ENCODE results near the gene ITGB3BP.
"Not testable (repeated sequence)": the region's sequence is repeated elsewhere in the genome, so short reads cannot be mapped to it uniquely, and the experiment has no call there.

Gene ITGB3BP, protein sequence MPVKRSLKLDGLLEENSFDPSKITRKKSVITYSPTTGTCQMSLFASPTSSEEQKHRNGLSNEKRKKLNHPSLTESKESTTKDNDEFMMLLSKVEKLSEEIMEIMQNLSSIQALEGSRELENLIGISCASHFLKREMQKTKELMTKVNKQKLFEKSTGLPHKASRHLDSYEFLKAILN

DNA sequence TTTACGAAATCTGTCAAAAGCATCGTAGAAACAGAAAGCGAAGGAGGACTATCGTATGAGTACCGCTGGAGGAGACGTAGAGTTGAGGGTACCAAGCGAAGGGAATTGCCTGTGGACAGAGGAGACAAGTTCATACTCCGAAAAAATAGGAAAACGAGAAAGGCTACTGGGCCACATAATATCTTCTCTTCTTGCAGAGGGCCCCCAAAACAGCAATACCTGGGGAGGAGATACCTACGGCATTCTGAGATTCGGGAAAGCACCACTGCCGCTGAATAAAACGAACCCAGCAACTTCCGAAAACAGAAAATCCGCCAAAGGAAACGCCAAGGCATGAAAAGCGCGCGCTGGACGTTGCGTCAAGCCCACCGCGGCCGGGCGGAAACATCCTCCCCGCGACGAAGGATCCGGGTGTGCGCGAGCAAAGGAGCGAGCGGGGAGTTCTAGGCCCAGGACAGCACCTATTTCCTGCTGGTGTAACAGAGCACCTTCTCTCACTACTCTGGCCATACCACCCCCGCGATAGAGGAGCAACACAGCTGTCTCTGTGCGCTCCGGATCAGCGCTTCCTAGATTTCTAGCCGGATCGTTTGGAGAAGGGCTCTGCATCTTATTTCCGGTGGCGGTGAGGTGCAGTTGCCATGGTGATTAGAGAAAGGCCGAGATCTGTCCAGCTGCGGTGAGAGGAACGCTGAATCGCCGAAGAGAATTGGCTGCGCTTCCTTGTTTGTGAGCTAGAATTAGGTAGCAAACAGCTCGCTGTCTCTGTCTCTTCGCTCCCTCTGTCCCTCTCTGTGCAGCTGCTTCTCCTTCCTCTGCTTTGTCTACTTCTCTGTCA, at the start of gene ITGB3BP, which contains the start of gene EFCAB7:
TSS of gene ITGB3BP (minus strand) at position 335 of the 838 bp plus-strand sequence. CDS start at position 243, 92 bp downstream.
TSS of gene EFCAB7 (plus strand) at position 635 of the 838 bp plus-strand sequence. CDS start 2,048 bp downstream, outside the sequence.
- DNase-seq: peak; percentile 93

DNA sequence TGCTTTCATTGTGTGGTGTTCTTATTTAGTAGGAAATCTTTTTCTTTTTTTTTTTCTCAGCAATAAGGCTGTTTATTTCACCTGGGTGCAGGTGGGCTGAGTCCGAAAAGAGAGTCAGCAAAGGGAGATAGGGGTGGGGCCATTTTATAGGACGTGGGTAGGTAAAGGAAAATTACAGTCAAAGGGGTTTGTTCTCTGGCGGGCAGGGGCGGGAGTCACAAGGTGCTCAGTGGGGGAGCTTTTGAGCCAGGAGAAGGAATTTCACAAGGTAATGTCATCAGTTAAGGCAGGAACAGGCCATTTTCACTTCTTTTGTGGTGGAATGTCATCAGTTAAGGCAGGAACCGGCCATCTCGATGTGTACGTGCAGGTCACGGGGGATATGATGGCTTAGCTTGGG, 49.7 kb upstream of the ITGB3BP start:
- DNase-seq: not testable (repeated sequence)

DNA sequence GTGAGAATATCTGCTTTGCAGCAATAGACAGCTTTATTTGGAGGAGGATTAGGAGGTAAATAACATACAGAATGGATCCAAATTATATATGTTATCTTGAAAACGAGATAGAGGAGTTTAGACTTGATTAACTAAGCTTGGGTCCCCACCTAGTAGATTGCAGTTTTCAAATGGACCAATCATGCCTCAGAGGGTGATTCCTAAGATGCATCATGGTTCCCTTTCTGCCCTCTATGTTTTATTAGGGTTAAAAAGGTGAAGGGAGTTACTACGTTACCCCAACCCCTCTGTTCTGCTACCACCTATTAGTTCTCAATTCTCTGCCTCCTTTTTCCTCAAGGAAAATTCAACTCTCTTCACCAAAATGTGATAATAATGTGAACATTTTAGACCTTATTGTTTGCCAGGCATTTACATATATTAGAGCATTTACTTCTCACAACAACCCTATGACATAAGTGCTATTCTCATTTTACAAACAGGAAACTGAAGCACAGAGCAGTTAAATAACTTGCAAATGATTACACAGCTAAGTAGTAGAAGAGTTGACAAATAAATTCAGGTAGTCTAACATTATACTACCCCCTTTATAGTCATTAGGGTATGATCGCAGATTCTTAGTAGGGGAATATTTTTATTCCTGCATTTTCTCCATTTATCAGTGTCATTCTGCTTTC, 46.8 kb upstream of the ITGB3BP start:
- DNase-seq: no peak

DNA sequence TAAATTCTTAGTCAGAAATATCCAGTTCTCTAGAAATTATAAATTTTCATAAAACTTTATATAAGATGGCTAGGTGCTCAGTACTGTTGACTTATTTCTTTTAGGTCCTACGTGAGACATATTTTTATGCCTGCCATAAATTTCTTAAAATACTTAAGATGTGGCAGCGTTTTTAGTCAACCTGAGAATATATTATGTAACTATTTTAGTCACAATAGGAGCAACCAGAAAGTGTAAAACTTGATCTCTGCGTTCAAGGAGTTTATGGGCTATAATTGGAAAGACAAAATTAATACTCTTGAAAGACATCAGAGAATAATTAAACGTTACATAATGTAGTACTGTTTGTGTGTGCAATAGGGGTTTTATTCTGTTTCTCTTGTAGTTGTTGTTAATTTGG, 46.0 kb upstream of the ITGB3BP start:
- no peak for DNase-seq

DNA sequence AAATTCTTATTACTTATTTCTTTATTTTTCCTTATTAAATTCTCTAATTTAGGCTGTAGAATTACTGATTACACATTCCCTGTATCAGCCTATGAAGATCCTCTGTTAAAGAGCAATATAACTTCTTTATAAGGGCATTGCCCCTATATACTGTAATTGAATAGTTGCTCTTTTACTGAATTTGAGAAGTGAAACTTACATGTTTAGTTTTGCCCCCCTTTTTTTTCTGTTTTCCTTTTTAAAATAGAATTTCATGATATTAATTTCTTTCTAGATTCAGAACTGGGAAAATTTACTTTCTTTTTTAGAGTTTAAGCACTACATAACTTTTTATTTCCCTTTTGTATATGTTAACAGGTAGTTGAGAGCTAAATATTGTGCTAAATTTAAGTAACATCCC, 40.7 kb upstream of the ITGB3BP start:
- no peak for DNase-seq

DNA sequence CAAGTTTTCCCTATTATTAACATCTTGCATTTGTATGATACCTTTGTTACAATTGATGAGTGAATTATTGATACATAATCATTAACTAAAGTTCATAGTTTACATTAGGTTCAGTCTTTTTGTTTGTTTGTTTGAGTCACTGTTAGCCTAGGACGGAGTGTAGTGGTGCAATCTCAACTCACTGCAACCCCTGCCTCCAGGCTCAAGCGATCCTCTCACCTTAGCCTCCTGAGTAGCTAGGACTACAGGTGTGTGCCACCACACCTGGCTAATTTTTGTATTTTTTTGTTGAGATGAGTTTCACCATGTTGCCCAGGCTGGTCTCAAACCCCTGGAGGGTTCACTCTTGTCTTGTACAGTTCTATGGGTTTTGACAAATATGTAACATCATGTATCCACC, 36.3 kb upstream of the ITGB3BP start:
- no peak for DNase-seq

DNA sequence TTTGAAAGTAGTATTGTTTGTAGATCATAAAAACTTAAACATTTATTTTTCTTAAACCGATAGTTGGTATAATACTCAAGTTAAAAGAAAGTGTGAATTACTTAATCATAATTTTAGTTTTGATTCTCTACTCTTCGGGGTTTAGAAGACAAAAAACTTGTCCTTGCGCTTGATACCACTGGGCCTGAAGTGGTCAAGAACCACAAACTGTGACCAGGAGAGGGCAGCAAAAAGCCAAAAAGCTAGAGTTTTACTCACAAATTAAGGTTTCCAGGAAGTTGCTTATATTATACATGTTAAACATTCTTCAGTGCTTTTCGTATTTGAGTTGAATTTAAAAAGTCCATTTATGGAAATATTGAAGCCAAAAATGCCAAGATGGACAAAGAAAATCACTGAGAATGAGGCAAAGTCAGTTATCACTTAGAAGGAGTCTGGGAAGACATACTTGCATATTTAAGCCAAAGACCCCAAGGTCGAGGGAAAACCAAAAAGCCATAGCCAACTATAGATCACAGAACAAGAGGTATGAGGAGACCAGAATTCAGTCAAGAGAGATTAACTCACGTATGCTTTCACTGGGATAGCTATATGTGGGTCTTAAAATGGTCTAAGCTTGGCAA, 34.5 kb upstream of the ITGB3BP start:
- no peak for DNase-seq

DNA sequence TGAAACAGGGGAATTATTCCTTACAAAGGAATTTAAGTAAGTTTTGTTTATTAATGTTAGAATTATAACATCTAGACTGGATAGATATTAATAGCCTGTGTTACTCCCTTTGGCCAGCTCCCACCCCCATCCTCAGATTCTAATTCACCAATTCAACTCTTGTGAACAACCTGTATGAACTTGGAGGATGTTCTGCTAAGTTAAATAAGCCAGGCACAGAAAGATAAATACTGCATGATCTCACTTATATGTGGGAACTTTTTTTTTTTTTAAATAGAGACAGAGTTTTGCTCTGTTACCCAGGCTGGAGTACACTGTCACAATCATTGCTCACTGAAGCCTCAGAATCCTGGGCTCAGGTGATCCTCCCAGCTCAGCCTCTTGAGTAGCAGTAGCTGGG, 32.5 kb upstream of the ITGB3BP start:
- no peak for DNase-seq

DNA sequence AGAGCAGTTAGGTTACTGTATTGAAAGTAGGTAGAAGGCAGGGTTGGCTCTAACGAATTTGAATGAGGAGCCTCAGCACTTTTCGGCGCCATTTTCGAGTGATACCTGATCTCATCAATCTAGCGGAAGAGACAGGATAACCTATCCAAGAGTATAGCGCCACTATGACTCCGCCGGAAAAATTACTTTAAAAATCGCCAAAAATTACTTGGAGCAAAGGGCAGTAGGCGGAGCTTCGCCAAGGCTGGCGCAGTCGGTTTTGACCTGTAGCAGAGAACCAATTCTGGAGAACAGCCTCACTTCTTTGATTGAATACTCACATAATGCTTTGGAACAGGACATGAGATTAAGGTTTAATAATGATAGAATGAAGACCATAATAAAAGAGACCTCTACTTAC, 25.9 kb upstream of the ITGB3BP start:
- DNase-seq: no peak

DNA sequence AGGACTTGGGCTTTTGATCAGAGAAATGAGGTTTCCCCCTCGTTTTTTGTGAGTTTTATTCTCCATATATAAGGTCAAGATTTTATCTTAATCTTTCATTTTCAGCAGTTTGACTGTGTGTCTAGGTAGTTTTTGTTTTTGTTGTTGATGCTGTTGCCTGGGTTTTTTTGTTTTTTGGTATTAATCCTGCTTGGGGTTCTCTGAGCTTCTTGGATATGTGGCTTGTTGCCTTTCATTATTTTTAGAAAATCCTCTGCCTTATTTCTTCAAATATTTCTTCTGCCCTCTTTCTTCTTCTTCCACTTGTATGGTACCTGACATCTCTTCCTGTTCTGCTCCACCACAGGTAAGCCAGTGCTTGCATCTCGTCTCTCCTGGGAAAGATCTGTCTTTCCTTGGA, 25.3 kb upstream of the ITGB3BP start:
- no peak for DNase-seq

DNA sequence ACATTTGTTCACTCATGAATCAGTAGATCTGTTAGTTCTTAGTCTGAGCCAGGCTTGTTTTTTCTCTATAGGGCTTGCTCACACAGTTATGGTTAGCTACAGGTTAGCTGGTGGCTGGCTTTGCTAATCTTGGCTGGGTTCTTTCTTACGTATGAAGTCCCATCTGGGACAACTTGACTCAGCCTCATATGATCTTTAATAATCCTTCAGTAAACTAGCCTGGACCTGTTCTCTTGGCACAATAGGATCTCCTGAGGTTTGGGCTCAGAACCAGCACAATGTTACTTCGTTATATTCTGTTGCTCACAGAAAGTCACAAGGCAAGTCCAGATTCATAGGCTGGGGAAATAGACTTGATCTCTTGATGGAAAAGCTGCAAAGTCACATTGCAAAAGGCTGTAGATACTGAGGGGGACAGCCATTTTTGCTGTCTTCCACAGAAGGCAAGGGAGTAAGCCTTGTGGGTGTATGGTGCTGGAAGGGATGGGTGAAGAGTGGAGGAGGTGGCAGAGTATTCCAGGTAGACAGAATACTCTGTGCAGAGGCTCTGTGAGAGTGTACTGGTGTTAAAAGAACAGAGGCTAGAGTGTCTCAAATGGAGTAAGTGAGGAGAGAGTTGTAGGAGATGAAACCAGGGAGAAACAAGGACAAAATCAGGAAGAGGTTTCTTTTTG, 24.7 kb upstream of the ITGB3BP start:
- DNase-seq: no peak

DNA sequence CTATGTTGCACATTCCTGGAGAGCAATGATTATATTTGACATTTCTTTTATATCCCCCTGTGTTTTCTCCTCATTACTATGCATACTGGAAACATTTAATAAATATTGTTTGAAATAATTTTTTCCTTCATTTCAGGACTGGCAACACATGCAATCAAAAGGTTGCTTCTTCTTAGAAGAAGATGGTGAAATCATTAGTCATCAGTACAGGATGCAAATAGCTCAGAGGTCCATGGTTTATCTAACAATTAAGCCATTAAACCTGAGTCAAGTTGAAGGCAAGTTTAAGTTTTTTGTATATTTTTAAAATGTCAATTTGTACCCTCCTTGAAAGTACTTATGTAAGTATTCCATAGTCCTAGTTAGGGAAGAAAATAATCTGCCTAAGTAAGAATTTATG, 22.8 kb upstream of the ITGB3BP start:
- DNase-seq: no peak

DNA sequence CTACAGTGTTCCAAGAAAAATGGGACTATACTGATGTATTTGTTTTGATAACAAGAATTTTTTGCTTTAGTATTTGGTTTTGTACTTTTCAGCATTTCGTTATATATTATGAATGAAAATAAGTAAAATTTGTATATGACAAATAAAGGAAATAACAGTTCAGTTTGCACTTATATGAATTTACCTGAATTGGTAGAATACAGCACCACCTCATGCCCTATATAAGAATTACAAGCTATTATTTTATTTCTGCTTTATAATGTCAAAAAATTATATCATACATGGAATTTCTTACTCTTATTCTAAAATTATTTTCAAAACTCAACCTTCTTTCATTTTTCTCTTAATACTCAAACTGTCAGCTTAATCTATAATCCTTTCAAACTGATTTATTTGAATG, 14.9 kb upstream of the ITGB3BP start:
- no peak for DNase-seq

DNA sequence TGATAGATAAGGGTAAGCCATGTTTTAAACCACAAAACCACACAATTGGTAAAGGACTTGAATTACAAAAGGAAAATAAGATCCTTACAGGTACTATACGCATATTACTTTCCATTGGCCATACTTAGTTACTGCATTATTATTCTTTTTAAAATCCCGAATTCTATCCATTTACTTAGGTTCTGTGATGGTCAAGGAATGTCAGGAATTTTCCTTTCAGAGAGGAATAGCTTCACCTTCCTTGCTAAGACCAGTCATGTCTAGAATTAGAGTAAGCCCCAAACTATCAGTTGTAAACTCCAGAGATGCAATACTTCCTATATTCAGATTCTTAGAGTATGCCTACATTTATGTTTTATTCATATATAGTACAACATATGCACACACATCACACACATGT, 14.0 kb upstream of the ITGB3BP start:
- DNase-seq: no peak

DNA sequence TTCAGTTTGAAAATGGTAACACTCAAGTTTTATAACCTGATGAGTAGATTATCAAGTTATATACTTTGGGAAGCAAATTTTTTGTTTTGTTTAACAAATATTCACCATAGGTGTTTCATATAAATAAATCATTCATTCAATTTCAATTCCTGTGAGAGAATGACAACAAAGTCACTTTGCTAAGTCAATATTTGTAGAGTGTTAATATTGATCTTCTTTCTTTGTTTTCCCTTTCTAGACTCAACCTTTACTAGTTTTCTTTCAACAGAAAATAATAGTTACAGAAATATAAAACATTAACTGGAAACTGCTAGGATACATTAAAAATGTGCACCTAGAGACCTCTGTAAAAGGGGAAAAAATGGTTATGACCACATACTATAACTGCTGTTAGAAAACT, 11.4 kb upstream of the ITGB3BP start:
- DNase-seq: no peak

DNA sequence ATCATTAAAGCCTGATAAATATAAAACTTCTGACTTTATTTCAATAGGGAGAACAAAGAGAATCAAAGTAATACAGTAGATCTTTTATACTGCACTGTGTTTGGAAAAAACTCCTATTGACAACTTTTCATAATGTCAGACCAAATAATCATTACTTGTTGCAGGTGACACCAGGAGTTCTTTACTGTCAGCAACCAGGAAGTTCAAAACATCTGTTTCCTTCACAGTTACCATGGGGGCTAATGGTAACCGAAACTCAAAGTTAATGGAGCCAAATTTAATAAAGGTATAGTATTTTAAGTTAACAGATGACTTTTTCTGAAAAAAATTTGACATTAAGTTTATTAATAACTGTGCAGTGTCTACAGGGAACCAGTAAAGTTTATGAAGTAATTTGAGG, 10.9 kb upstream of the ITGB3BP start:
- no peak for DNase-seq

DNA sequence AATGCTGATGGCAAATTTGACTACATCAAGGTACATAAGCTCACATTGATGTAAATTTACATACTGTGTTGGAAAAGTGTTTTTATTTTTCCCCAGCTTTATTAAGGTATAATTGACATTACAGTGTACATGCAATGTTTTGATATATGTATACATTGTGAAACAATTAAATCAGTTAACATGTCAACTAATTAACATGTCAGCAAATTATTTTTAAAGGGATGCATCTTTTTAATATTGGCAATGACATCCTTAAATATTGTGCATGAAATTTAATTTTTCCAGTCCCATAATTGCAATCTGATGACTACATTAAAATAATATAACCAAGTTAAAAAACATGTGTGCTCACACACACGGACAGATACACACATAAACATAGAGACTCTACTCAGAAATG, 9.7 kb upstream of the ITGB3BP start:
- DNase-seq: no peak

DNA sequence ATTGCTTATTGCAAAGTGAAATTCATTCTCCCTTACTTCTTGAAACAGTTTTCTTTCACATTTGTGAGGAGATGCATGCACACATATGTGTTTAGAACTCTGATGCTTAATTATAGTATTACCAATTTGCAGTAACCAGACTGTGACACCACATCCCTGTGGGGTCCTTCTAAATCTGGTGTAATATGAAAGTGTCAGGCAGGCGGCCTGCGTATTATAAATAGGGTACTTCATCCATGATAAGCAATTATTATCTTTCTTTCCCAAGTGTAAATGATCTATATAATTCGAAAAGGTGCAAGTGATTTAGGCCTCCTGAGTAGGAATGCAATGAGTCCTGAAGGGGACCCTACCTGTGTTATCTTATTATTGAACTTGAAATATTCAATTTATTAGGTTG, 1.2 kb upstream of the ITGB3BP start:
- DNase-seq: no peak

DNA sequence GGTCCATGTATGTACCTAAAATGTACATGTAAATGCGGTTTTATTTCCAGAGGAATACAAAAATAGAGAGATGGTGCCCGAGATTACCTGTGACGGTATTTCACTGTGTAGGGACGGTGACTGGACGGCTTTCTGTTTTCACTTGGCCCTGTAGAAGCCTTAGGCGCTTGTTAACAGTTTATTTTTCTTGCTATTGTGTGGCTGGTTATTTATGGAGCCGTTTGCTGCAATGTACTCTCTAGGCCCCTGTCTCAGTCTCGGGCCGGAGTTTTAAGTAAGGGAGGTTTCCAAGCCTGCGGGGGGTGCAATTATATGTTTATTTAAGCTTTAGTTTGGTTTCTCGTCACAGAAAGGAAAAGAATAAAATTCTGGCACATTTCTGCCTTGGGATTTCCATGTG, 713 bp upstream of the ITGB3BP start:
- no peak for DNase-seq

DNA sequence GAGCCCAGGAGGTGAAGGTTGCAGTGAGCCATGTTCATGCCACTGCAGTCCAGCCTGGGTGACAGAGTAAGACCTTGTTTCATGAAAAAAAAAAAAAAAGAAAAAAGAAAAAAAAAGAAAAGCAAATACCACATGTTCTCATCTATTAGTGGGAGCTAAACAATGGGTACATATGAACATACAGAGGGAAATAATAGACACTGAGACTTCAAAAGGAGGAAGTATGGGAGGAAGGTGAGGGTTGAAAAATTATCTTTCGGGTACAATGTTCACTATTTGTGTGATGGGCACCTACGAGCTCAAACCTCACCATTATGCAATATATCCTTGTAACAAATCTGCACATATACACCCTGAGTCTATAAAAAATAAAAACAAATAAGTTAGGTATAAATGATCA, 6.4 kb downstream of the ITGB3BP start:
- no peak for DNase-seq

DNA sequence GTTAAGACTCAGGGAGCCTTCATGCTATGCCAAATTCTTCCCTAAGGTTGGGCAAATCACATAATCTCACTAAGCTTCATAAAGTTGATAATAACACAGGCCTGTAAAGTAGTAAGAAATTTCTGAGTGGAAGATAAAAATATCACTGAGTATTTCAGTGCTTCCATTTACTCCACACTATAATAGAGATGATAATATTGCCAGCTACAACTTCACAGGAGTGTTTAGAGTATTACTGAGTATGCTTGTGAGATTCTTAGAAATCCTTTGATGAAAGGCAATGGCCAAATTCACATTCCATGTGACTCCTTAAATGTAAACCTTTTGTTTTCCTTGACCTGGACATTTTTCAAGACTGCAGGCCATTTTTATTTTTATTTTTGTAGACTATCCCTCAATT, 10.4 kb downstream of the ITGB3BP start:
- no peak for DNase-seq

DNA sequence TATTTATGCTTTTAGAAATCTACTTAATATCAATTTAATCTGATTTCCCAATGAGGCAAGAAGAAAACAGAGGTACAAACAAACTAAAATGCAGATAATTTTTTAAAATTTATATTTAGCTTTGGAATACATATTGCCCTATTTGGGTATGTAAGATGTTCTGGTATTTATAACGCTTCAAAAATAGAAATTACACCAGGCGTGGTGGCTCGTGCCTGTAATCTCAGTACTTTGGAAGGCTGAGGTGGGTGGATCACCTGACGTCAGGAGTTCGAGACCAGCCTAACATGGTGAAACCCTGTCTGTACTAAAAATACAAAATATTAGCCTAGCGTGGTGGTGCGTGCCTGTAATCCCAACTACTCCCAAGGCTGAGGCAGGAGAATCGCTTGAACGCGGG, 13.3 kb downstream of the ITGB3BP start:
- no peak for DNase-seq

DNA sequence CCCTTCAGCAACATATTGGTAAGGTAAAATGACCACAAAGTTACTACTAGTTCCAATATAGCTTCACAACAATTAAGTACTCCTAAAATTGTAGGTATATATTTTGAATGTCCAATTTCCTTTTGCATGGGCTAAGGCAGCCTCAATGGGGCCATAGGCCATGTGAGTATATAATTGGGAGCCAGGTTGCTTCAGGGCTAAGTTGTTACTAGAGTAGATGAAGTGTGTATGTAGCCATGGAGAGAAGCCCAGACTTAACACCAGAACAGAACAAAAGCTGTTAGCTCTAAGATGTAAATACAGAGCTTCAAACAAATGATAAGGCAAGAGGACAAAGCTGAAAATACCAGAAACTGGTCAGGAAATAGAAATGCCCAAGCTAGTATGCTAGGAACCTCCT, 16.2 kb downstream of the ITGB3BP start:
- DNase-seq: no peak

Data from NCI-H2171 (cell line).